ENCODE measurements around the gene VASN.

DNA sequence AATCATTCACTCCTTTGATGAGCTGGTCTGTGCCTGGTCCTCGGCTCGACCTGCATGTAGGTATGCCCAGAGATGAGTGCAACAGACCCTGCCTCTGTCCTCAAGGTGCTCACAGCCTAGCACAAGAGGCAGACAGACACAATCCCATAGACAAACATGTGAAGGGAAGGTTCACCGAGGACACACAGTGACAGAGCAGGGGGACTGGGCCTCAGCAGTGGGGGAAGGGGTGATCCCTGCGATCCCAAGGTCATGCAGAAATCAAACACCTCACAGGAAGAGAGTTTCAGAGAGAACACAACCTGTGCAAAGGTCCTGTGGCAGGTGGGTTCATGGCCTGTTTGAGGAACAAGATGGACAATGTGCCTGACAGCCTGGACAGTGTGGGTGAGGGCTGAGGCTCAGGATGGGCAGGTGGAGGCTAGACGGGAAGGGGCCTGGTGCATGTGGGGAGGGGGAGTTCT, 4.2 kb upstream of the VASN start:
- TF ChIP-seq, protein P1, sequence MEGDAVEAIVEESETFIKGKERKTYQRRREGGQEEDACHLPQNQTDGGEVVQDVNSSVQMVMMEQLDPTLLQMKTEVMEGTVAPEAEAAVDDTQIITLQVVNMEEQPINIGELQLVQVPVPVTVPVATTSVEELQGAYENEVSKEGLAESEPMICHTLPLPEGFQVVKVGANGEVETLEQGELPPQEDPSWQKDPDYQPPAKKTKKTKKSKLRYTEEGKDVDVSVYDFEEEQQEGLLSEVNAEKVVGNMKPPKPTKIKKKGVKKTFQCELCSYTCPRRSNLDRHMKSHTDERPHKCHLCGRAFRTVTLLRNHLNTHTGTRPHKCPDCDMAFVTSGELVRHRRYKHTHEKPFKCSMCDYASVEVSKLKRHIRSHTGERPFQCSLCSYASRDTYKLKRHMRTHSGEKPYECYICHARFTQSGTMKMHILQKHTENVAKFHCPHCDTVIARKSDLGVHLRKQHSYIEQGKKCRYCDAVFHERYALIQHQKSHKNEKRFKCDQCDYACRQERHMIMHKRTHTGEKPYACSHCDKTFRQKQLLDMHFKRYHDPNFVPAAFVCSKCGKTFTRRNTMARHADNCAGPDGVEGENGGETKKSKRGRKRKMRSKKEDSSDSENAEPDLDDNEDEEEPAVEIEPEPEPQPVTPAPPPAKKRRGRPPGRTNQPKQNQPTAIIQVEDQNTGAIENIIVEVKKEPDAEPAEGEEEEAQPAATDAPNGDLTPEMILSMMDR (IDR thresholded peaks at IDR 0.05): no peak
- no peak for TF ChIP-seq EZH2phosphoT487 (IDR thresholded peaks at IDR 0.05)
- no peak for TF ChIP-seq EZH2 (IDR thresholded peaks at IDR 0.05)

Measured in neural progenitor cell (in vitro differentiated cells).